HL-60 (cell line): ENCODE measurements around the gene DCPS.
A peak's percentile ranks its signal among the peaks of the same experiment; 100 is the strongest.
"Not testable (repeated sequence)": the region's sequence is repeated elsewhere in the genome, so short reads cannot be mapped to it uniquely, and the experiment has no call there.

Source experiments
- DNase-seq, 2 experiments: peaks; one replicate each; pipeline ENCODE4 v3.0.0-alpha.2; 2010 to 2020; ENCODE audit warnings: low read depth in 1 of 2, low spot score in 1 of 2
- H3K27ac ChIP-seq: fragments of 250-450 bp; sonication (Bioruptor Pico); replicated peaks from 2 replicates; pipeline ENCODE4 v1.5.1; 2020; ENCODE audit warnings: mild to moderate bottlenecking, moderate library complexity
- H3K27me3 ChIP-seq: fragments of 250-450 bp; sonication (Bioruptor Pico); 2 replicates; pipeline ENCODE4 v1.5.1; 2021; ENCODE audit warnings: mild to moderate bottlenecking, moderate library complexity; ENCODE audit not compliant: insufficient read depth, poor library complexity, severe bottlenecking
- H3K4me3 ChIP-seq: replicated peaks from 2 replicates; pipeline ENCODE4 v1.5.1; 2011; ENCODE audit warnings: mild to moderate bottlenecking, control low read depth, low read length; ENCODE audit not compliant: insufficient read depth
- CTCF ChIP-seq: IDR thresholded peaks from one replicate; pipeline ENCODE4 v1.5.1; 2011; ENCODE audit warnings: low read length, control low read depth, inconsistent platforms; ENCODE audit not compliant: insufficient read depth
- GABPA ChIP-seq: IDR thresholded peaks from 2 replicates; pipeline ENCODE4 v1.6.1; 2012; ENCODE audit warnings: low read depth
- POLR2AphosphoS5 ChIP-seq: IDR thresholded peaks from 2 replicates; pipeline ENCODE4 v1.6.1; 2012; ENCODE audit warnings: low read depth
- REST ChIP-seq: IDR thresholded peaks from 2 replicates; pipeline ENCODE4 v1.6.1; 2012; ENCODE audit warnings: low read depth; ENCODE audit not compliant: insufficient replicate concordance
- SPI1 ChIP-seq: IDR thresholded peaks from 2 replicates; pipeline ENCODE4 v1.6.1; 2012; ENCODE audit warnings: low read depth, mild to moderate bottlenecking, borderline replicate concordance

DCPS gene

GRCh38 chr11:126346586-126346940 is 42.7 kb downstream of the DCPS start:
- Histone ChIP-seq H3K27me3 (no peaks in the 10 kb centered on the region), H3K27ac (peak overlapping the region; percentile 75), H3K4me3 (no peak overlapping the region)
- DNase-seq, result no peak
- TF ChIP-seq CTCF (no peak), POLR2AphosphoS5 (no peak), SPI1 (no peak), GABPA (no peak), REST (no peak)

- not testable (repeated sequence) for H3K27me3 ChIP-seq, DNase-seq, H3K4me3 ChIP-seq
- peak overlapping the region; percentile 75 for H3K27ac ChIP-seq
Measured at GRCh38 chr11:126346946-126347345, 43.1 kb downstream of the DCPS start.

- H3K27me3 ChIP-seq, result no peaks in the 10 kb centered on the region
- H3K27ac ChIP-seq, result peak overlapping the region; percentile 22
- H3K4me3 ChIP-seq, result no peak overlapping the region
- TF ChIP-seq POLR2AphosphoS5 (peak; percentile 22; the same call in 1 of the 2 replicates), SPI1 (no peak)
- DNase-seq, result no peak
Measured at GRCh38 chr11:126347751-126348668, 44.1 kb downstream of the DCPS start.

- peak overlapping the region; percentile 22; the same call in 1 of the 2 replicates for H3K27ac ChIP-seq
- no peaks in the 10 kb centered on the region for H3K27me3 ChIP-seq
- no peak for DNase-seq
- no peak for TF ChIP-seq SPI1
- no peak for TF ChIP-seq CTCF
- no peak for TF ChIP-seq GABPA
- no peak for TF ChIP-seq REST
- TF ChIP-seq POLR2AphosphoS5, result no peak
- H3K4me3 ChIP-seq, result no peak overlapping the region
Measured at GRCh38 chr11:126348806-126349582, 45.1 kb downstream of the DCPS start.
